ENCODE data around the gene CNKSR3. TPM values are rescaled to one million over a fixed set of nuclear protein-coding genes. Genes with fewer than 3 reads are reported as not detected.

CNKSR3 gene
- total RNA-seq, 1 donor from 2014 or later: 8.8 TPM

DNA sequence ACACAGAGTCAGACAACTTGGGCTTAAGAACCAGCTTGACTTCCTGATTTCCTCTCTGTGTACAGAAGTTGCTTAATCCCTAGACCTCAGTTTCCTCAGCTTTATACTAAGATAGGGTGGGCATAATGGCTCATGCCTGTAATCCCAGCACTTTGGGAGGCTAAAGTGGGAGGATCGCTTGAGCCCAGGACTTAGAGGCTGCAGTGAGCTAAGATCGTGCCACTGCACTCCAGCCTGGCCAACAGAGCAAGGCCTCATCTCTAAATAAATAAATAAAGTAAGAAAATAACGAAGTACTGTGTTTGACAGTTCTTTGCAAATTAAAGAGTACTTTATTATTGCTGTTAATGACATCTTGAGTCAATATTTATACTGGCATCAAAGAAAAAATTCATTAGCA lies 41.7 kb downstream of the CNKSR3 start:
- Histone ChIP-seq H2AFZ (replicated peaks) (no peak overlapping the region), H3K4me1 (no peaks in the 10 kb centered on the region), H3K36me3 (no peaks in the 10 kb centered on the region), H3K4me2 (no peak overlapping the region), H3K79me2 (ENCODE audit: low read depth) (peaks cover 43% of the 10 kb centered on the region), H3K9me3 (ENCODE audit: low read depth) (peaks cover 3% of the 10 kb centered on the region), H3F3A (ENCODE audit: low read depth) (peaks cover 6% of the 10 kb centered on the region), H4K20me1 (ENCODE audit: low read depth) (no peaks in the 10 kb centered on the region), H3K4me3 (no peak overlapping the region), H3K27ac (no peak overlapping the region), H3K9ac (no peak overlapping the region), H3K27me3 (no peaks in the 10 kb centered on the region)
- H3K36me3 Mint-ChIP-seq: peaks cover 7% of the 10 kb centered on the region
- DNase-seq (ENCODE audit: low spot score): no peak
- H3K4me3 Mint-ChIP-seq: no peak overlapping the region
- H3K4me1 Mint-ChIP-seq: peaks cover 5% of the 10 kb centered on the region
- H3K27me3 Mint-ChIP-seq (ENCODE audit: insufficient read depth, low read depth): peaks cover 3% of the 10 kb centered on the region
- H3K27ac Mint-ChIP-seq: no peak overlapping the region
- no peak for TF ChIP-seq EZH2 (IDR thresholded peaks at IDR 0.05)
- no peak for TF ChIP-seq EZH2phosphoT487 (IDR thresholded peaks at IDR 0.05)
- H3K9me3 Mint-ChIP-seq: peaks cover 9% of the 10 kb centered on the region

DNA sequence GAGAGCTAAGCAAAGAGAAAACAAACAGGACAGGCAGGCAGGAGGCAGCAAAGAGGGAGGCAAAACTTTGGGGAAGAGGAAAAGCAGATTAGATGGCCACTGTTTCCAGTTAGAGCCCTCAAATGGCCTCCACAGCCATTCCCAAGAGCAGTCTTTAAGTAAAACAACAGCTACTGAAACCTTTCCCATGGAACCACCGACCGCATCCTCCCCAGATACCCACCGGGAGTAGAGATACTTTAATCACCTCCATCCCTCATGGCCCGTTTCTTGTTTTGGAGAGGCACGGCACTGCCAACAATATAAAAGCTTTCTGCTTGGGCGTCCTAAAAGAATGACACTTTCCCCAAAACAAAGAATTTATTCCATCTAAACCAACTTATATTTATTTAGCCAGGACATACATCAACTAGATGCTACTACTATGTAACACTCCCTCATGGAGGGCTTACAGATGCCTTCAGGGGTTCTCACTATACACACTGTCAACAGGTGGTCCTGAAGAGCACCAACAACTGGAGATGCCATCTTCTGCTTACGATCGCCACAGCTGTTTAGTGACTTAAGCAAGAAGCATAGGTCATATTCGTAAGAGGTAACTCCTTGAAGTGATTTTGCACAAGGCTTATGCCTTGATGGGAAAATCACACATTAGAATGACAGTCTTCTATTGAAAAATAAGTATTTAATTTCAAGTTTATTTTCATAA lies 43.4 kb downstream of the CNKSR3 start:
- Histone ChIP-seq H3K4me3 (no peak overlapping the region), H3K9me3 (ENCODE audit: low read depth) (peaks cover 3% of the 10 kb centered on the region), H4K20me1 (ENCODE audit: low read depth) (no peaks in the 10 kb centered on the region), H3F3A (ENCODE audit: low read depth) (peaks cover 7% of the 10 kb centered on the region), H3K27me3 (no peaks in the 10 kb centered on the region), H2AFZ (replicated peaks) (no peak overlapping the region), H3K27ac (no peak overlapping the region), H3K4me2 (no peak overlapping the region), H3K79me2 (ENCODE audit: low read depth) (peaks cover 36% of the 10 kb centered on the region), H3K4me1 (no peaks in the 10 kb centered on the region), H3K36me3 (no peaks in the 10 kb centered on the region), H3K9ac (no peak overlapping the region)
- Mint-ChIP-seq H3K4me1 (peaks cover 15% of the 10 kb centered on the region), H3K9me3 (peaks cover 9% of the 10 kb centered on the region), H3K27ac (no peak overlapping the region), H3K27me3 (ENCODE audit: insufficient read depth, low read depth) (peaks cover 3% of the 10 kb centered on the region), H3K36me3 (peaks cover 4% of the 10 kb centered on the region), H3K4me3 (no peak overlapping the region)
- no peak for DNase-seq (ENCODE audit: low spot score)
- TF ChIP-seq, protein P1, sequence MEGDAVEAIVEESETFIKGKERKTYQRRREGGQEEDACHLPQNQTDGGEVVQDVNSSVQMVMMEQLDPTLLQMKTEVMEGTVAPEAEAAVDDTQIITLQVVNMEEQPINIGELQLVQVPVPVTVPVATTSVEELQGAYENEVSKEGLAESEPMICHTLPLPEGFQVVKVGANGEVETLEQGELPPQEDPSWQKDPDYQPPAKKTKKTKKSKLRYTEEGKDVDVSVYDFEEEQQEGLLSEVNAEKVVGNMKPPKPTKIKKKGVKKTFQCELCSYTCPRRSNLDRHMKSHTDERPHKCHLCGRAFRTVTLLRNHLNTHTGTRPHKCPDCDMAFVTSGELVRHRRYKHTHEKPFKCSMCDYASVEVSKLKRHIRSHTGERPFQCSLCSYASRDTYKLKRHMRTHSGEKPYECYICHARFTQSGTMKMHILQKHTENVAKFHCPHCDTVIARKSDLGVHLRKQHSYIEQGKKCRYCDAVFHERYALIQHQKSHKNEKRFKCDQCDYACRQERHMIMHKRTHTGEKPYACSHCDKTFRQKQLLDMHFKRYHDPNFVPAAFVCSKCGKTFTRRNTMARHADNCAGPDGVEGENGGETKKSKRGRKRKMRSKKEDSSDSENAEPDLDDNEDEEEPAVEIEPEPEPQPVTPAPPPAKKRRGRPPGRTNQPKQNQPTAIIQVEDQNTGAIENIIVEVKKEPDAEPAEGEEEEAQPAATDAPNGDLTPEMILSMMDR (IDR thresholded peaks at IDR 0.05): no peak
- no peak for TF ChIP-seq EZH2phosphoT487 (IDR thresholded peaks at IDR 0.05)
- TF ChIP-seq EZH2 (IDR thresholded peaks at IDR 0.05): no peak

DNA sequence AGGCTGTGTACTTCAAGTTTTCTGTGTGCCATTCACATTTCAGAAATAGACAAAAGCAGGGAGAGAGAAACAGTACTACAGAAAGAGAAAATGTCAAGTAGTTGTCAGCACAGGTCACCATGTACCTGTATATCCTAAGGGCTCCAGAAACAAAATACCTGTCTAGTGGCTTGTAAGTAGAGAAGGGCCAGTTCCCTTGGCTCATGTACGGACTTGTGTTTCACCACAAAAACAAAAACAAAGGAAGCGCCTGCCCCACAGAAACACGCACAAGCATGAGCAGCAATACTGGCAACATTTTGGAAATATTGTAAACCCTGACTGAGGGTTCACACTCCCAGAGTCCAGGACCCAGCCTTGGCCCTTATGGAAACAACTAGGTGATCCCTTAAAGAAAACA lies 44.3 kb downstream of the CNKSR3 start:
- no peak for DNase-seq (ENCODE audit: low spot score)
- TF ChIP-seq, protein P1 (IDR thresholded peaks at IDR 0.05): no peak
- no peak for TF ChIP-seq EZH2phosphoT487 (IDR thresholded peaks at IDR 0.05)
- no peak for TF ChIP-seq EZH2 (IDR thresholded peaks at IDR 0.05)
- Histone ChIP-seq H2AFZ (replicated peaks) (no peak overlapping the region), H3K27ac (no peak overlapping the region), H3K4me2 (no peak overlapping the region), H4K20me1 (ENCODE audit: low read depth) (no peaks in the 10 kb centered on the region), H3K9ac (no peak overlapping the region), H3K79me2 (ENCODE audit: low read depth) (peaks cover 30% of the 10 kb centered on the region), H3K36me3 (no peaks in the 10 kb centered on the region), H3K4me1 (no peaks in the 10 kb centered on the region), H3K9me3 (ENCODE audit: low read depth) (peaks cover 3% of the 10 kb centered on the region), H3K27me3 (no peaks in the 10 kb centered on the region), H3F3A (ENCODE audit: low read depth) (peaks cover 7% of the 10 kb centered on the region), H3K4me3 (no peak overlapping the region)
- no peaks in the 10 kb centered on the region for H3K36me3 Mint-ChIP-seq
- H3K27ac Mint-ChIP-seq: peak overlapping the region; percentile 37
- peaks cover 3% of the 10 kb centered on the region for H3K27me3 Mint-ChIP-seq (ENCODE audit: insufficient read depth, low read depth)
- no peak overlapping the region for H3K4me3 Mint-ChIP-seq
- H3K4me1 Mint-ChIP-seq: peaks cover 15% of the 10 kb centered on the region
- H3K9me3 Mint-ChIP-seq: peaks cover 6% of the 10 kb centered on the region
